ENCODE results near the gene SLC15A3.
"Not testable (repeated sequence)": the region's sequence is repeated elsewhere in the genome, so short reads cannot be mapped to it uniquely, and the experiment has no call there.

SLC15A3 gene

DNA sequence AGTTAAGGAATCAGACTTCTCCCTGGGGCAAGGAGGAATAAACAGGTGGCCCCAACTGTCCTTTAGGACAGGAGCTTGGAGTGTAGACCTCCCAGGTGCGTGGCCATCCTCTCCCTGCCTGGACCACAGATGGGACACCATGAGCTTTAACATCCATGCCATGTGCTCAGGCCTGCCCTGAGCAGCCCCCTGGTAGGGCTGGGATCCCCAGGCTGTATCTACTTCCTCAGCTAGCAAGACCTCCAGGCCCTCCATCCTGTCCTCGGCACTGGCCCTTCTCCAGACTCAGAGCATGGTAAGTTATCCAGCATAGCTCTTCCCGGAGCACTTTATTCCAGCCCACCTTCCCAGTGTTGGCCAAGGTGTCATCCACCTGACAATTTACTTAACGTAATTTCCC is 25.2 kb upstream of the SLC15A3 start:
- no peak overlapping the region for H3K4me3 ChIP-seq (ENCODE audit: low read depth, low read length)

DNA sequence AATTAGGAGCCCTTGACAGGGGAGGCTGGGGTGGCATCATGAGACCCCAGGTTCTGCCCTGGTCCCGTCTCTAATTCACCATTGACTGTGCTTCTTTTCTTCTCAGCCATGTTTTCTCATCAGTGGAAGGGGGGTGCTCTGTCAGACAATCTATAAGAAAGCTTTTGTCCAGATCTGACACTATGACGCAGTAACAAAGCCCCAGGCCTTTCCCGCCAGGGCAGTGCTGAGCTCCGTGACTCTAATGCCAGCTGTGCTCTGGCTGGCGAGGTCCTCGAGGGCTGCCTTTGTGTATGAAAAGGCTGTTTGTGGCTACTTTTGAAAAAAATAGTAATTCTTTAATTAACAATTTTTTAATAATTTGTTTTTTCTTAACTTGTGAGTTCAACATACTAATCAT is 22.8 kb upstream of the SLC15A3 start:
- H3K4me3 ChIP-seq (ENCODE audit: low read depth, low read length) = no peak overlapping the region

DNA sequence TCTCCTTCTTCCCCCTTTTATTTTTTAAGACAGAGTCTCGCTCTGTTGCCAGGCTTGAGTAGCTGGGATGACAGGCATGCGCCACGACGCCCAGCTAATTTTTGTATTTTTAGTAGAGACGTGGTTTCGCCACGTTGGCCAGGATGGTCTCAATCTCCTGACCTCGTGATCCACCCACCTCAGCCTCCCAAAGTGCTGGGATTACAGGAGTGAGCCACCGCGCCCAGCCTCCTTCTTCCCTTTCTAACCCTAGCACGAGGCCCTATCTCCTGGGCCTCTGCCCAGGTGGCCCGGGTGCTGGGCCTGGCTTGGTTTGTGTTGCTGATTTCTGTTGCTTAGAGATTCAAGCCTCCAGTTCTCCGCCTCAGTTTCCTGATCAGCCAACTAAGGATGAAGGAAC is 22.3 kb upstream of the SLC15A3 start:
- H3K4me3 ChIP-seq (ENCODE audit: low read depth, low read length) = not testable (repeated sequence)

DNA sequence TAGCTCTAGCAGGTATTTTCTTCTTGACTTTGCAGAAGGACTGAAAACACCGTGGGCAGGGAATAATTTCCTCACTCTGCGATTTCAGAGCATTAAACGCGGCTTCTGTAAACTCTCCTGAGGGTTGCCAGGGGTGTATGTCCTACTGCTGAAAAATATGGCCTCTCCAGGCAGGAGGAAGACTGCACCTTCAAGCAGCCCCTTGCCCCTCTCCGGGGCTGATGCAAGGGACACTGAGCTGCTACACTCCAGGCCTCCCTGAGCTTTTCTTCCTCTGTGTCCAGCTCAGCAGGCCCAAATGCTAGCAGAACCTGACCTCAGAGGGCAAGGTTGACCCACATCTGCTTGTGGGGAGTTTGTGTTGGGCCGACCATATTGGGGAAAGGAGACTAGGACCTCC is 21.7 kb upstream of the SLC15A3 start:
- no peak overlapping the region for H3K4me3 ChIP-seq (ENCODE audit: low read depth, low read length)

DNA sequence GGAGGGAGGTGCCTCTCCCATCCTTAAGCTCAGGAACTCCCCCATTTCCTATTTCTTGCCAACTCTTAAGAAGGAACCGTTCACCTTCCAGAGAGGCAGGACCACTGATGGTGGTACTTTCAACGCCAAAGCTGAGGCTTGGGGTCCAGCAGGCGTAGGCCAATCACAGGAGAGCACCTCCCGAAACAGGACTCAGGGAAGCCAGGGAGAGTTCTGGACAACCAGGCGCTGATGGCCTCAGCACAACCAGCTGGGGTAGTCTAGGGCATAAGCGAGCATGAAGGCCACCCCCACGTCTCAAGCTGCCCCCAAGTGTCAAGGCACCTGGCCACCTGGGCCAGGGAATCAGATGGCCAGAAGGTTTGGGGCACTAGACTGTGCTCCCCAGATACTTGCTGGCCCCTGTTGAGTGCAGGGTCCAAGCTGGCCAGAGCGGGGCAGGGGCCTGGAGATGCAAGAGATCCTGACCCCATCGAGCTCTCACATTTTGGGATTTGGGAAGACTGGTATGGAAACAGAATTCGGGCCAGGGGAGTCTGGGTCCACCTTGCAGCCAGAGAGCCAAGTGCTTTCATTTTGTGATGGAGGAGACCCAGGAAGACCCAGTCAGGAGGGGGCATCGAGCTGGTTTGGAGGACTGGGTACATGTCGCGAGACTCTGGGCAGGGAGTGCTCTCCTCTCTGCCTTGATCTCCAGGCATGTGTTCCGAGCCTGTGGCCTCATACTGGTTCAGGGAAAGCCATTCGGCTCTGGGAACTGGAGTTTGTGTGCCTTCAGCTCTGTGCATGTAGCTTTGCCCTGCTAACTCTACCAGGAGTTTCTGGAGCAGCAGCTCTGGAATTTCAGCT is 20.4 kb upstream of the SLC15A3 start:
- no peak overlapping the region for H3K4me3 ChIP-seq (ENCODE audit: low read depth, low read length)

DNA sequence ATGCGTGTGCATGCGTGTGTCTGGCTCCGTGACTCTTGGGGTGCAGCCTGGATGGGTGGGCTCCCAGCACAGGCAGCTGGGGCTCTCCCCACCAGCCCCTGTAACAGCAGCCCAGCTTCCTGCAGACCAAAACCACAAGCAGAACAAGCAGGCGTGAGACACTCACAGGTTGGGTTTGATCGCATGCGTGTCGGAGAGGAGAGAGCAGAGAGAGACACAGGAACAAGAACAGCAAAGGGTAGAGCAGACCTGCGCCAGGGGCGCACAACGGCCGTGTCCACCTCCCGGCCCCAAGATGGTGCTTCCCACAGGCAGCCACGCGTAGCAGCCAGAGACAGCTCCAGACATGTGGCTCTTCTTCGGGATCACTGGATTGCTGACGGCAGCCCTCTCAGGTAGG is 19.5 kb upstream of the SLC15A3 start, which contains the start of gene CD6:
TSS of gene CD6 (plus strand) at position 161 of the 400 bp plus-strand sequence. CDS start at position 347, 186 bp downstream.
- no peak within 1 kb of the TSS for H3K4me3 ChIP-seq (ENCODE audit: low read depth, low read length)

DNA sequence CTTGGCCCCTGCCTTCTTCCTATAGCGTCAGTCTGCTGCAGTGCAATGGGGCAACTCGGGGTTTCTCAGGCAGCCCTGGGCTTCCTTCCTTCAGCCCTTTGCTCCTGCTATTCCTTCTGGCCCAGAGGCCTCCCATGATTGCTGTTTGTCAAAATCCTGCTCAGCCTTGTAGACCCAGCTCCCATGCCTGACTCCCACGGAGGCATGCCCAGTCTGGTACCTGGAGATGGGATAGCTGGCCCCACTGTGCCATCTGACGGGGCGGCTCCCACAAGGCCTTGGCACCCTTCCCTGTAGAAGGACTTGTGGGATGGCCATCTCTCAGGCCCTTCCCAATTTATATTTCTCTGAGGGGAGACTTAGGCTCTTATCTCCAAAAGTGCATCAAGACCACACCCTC is 18.9 kb upstream of the SLC15A3 start:
- no peak overlapping the region for H3K4me3 ChIP-seq (ENCODE audit: low read depth, low read length)

DNA sequence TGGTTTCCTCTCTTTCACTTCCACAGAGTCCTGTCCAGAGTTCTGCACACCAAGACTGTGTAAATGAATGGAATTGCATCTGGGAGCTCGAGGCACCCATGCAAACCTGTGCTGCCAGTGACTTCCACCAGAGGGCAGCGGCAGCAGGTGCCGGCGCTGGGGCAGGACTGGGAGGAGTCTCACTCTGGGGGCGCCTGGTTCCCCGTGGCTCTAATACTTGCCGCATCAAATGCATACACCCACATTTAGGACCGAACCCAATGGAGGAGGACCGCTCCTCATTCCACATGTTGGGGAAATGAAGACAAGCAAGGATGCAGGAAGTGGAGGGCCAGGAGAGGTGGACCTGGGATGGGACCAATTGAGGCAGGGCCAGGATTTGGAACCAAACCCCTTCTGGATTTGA is 18.4 kb upstream of the SLC15A3 start:
- H3K4me3 ChIP-seq (ENCODE audit: low read depth, low read length) = no peak overlapping the region

DNA sequence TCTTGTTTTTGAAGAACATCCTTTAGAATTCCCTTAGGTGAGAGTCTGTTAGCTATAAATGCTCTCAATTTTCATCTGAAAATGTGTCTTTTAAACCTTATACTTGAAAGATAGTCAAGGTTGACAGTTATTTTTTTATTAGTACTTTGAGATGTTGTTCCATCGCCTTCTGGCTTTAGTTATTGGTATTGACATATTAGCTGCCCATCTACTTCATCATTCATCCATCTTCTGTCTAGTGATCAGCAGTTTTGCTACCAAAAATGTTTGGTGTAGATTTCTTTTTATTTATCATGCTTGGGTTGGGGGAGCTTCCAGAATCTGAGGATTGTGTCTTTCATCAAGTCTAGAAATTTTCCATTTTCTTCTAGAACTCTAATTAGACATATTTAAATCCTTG is 16.2 kb upstream of the SLC15A3 start:
- no peak overlapping the region for H3K4me3 ChIP-seq (ENCODE audit: low read depth, low read length)

DNA sequence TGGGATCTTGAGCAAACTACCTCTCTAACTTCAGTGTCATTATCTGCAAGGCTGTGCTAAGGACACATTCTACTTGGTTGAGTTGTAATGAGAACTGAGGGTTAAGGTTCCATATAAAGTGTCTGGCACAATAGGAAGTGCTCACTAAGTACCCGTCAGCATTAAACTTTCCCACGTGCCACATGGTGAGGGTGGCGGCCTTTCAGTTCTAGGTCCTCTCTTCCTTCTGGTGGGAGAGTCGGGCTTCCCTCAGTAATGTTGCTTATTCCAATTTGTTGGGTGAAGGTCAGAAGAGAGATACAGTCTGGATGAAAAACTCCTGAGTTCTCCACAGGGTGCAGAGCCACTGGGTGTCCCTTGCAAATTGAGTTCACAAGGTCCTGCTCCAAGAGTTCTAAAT is 14.9 kb upstream of the SLC15A3 start:
- H3K4me3 ChIP-seq (ENCODE audit: low read depth, low read length) = no peak overlapping the region

DNA sequence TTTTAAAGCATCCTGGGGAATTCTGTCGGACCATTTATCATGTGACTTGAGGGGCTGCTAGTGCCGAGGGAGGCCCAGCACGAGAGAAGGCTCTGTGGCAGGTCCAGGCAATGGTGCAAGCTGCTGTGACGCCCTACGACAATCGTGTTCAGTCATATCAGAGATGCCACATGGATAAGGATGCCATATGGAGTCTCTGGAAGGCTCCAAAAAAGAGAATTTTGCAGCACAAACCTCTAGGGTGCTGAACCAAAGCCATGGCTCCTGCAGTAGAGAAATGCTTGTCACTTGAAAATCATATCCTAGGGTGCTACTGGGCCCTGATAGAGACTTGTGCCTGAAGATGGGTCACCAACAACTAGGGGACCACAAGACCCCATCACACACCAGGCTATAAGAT is 12.8 kb upstream of the SLC15A3 start:
- H3K4me3 ChIP-seq (ENCODE audit: low read depth, low read length) = no peak overlapping the region

DNA sequence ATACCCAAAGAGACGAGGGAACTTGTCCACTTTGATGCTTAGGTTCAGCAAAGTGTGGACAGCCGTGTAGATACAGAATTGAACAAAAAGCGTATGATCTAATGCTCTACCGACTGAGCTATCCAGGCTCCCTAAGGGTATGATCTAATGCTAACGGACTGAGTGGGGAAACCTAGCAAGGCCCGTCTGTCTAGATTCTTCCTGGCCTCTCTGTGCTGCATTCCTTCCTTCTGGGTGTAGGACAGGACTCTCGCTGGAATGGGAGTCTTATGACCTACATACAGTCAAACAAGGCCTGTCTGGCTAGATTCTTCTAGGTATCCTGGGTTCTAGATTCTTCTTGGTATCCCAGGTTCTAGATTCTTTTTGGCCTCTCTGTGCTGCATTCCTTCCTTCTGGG is 8.4 kb upstream of the SLC15A3 start:
- H3K4me3 ChIP-seq (ENCODE audit: low read depth, low read length) = no peak overlapping the region

DNA sequence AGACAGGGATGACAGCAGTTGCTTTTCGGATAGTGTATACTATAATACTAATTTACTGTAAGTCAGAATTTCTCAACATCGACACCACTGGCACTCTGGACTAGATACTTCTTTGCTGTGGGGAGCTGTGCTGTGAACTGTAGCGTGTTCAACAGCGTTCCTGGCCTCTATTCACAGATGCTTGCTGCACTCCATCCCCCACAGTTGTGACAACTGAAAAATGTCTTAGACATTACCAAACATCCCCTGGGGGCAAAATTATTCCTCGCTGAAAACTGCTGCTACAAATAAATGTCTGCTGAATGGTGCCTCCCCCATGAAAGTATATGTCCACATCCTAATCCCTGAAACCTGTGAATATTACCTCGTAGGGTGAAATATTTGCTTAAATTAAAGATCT is 7.5 kb upstream of the SLC15A3 start:
- no peak overlapping the region for H3K4me3 ChIP-seq (ENCODE audit: low read depth, low read length)

DNA sequence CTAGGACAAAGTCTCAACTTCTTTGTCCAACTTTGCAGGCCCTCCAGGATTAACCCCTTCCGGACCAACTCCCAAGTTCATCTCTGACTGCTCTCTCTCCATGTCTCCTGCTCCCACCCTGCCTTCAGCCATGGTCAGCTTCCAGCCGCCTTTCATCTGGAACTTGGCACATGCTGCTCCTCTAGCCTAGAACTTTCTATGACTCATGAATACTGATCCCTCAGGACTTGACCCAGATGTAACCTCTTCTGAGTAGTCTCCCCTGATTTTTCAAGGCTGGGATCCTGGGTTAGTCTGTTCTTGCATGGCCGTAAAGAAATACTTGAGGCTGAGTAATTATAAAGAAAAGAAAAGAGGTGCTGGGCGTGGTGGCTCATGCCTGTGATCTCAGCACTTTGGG is 5.2 kb upstream of the SLC15A3 start:
- H3K4me3 ChIP-seq (ENCODE audit: low read depth, low read length) = no peak overlapping the region

DNA sequence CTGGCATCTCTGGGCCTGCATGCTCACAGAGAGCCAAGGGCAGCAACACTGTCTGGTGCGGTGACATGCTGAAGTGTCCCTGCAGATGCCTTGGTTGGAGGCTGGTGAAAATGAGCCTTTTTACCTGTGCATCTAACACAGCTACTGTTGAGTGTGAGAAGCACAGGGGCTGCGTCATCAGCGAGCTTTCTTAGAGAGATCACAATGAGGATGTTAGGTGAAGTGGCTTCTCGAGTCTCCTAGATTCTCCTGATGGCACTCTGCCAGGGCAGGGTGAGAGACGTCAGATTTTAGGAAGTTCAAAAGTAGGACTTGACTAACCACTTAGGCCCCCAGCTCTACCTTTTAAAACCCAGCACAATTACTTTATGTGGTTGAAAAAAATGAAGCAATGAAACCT is 3.6 kb upstream of the SLC15A3 start:
- H3K4me3 ChIP-seq (ENCODE audit: low read depth, low read length) = no peak overlapping the region

DNA sequence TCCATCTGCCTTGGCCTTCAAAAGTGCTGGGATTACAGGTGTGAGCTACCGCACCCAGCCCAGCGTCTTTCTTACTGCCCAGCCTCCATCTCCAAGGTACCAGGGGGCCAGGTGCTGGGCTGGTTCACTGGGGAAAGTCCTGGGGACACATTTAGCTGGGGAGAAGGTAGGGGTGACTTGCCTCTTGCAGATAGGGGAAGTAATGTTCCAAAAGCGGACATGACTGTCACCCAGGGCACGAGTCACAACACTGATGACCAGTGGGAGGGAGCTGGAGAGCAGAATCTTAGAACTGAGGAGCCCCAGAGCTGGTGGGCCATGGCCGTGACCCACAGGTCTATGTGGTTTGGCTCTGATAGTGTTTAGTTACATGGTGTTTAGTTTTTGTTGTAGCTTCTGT is 2.4 kb upstream of the SLC15A3 start:
- H3K4me3 ChIP-seq (ENCODE audit: low read depth, low read length) = no peak overlapping the region

DNA sequence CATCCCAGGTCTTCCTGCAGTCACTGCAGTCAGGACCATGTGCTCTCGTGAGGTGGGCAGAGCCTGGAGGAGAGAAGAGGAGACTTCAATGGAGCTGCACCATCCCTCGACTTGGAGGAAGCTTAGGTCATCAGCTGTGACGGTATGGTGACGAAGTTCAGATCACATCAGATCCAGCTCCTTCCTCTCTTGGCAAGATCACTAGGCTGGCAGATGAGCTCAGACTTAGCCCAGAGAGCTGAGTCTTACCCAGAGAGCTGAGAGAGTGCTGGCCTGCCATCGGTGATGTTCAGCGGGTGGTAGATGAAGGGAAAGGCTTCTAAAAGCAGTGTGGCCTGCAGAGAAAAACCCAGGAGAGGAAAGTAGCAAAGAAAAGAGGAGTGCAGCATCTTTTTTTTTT is 1.8 kb upstream of the SLC15A3 start:
- H3K4me3 ChIP-seq (ENCODE audit: low read depth, low read length) = no peak overlapping the region

DNA sequence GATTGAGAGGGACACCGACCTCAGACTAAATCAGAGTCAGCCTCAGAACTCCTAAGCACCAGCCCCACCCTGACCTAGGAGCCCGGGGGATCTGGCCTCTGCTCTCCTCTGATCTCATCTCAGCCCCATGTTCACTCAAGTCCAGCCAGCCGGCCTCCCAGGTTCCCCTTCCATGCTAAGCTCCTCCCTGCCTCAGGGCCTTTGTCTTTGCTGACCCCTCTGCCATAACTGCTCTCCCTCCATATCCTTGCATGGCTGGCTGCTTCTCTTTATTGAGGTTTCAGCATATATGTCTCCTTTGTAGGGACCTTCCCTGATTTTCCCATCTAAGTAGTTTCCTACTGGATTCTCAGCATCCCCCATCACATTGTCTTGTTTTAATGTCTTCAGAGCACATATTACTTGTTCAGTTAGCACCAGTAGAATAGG is 780 bp upstream of the SLC15A3 start:
- no peak overlapping the region for H3K4me3 ChIP-seq (ENCODE audit: low read depth, low read length)

DNA sequence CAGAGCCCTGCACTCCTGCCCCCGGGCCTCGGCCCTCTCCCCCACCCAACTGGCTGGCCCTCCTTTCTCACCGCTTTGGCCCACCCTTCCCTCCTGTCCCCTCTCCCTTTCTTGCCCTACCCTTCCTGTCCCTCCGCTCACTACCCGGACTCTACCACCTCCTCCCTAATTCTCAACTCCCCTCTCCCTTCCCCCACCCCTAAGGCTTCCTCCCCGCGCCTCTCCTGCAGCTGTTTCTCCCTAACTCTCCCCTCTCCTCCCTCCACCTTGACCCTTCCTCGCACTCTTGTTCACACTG is 421 bp downstream of the SLC15A3 start:
- peak overlapping the region; percentile 31 for H3K4me3 ChIP-seq (ENCODE audit: low read depth, low read length)

DNA sequence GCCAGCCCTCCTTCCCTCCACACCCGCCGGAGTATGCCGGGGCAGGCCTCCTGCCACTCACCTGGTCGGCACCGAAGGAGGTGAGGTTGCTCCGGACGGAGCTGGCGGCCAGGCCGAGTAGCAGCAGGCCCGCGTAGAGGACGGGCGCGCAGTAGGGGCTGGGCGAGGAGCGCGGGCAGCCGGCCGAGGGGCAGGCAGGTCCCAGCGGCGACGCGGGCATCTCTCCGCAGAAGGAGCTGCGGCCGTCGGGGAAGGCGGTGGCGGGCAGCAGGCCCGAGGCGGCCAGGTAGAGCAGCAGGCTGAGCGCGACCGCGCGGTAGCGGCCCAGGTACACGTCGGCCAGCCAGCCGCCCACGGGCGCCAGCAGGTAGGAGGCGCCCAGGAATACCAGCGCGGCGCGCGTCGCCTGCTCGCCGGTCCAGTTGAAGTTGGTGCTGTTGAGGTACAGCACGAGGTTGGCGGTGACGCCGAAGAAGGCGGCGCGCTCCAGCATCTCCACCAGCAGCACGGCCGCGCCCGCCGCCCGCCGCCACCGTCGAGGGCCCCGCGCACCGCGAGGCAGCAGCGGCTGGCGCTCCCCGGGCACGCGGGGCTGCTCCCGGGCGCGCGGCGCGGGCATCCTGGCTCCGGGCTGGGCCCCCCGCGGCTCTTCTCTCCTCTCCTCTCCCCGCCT is 907 bp downstream of the SLC15A3 start:
- H3K4me3 ChIP-seq (ENCODE audit: low read depth, low read length) = peak overlapping the region; percentile 31

DNA sequence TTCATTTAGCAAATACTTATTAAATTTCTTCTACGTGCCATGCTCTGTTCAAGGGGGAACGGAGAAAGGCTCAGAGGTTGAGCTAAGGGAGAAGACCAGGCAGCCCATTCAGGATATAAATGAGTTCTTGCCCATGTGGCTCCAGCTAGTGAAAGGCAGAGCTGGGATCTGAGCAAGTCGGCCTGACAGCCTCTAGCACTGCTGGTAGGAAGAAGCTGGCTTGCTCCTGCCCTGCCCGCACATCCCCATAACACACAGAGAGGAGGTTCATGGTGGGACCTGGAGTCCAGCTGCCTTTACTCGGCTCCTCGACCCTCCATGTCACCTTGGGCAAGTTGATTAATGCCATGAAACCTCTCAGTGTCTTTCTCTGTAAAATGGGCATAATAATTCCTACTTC is 2.0 kb downstream of the SLC15A3 start:
- H3K4me3 ChIP-seq (ENCODE audit: low read depth, low read length) = no peak overlapping the region

DNA sequence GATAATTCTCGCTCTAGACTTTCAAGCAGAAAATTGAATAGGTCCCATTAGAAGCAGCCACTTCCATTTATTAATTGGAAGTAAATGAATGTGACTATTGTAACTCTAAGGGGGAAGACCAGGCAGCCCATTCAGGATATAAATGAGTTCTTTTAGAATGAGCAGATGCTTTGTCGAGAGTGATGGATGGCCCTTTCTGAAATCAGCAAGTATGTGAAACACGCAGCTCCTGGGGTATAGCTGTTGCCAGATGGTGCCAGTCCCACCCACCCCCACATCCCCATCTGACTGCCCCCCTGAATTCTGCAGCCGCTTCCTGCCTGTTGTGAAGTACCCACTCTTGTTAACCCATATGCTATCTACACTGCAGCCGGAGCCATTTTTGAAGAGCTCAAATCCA is 3.7 kb downstream of the SLC15A3 start:
- no peak overlapping the region for H3K4me3 ChIP-seq (ENCODE audit: low read depth, low read length)

DNA sequence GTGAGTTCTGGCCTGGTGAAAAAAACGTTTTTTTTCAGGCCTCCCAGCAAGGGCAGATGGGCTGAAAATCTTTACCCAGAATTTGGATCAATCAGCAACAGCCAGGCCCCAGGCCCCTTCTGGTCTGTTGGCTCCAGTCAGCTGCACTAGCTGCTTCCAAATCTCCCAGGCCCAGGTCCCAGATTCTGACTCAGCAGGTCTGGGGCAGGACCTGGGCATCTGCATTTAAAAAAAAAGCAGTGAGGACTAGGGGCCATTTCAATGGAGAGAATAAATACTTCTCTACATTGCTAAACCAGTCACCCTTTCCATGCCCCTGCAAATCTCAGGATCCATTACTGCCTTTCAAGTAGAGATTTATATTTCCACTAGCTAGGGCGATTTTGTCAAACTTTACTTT is 4.3 kb downstream of the SLC15A3 start:
- H3K4me3 ChIP-seq (ENCODE audit: low read depth, low read length) = no peak overlapping the region
